Measurements from ENCODE around the gene SETDB1. TPM values are rescaled to one million over a fixed set of nuclear protein-coding genes. Genes with fewer than 3 reads are reported as not detected.
A peak's percentile ranks its signal among the peaks of the same experiment; 100 is the strongest.

SETDB1 gene
- total and polyA plus RNA-seq, 2 of the 13 experiments (the other 11 are each of a cell fraction or from before 2014, with no cell fraction given), result 33.1 to 34.6 TPM

GRCh38 chr1:150981805-150982712 is 55.9 kb downstream of the SETDB1 start, which contains the start of gene ANXA9 (continued):
- TF ChIP-seq, protein P1, sequence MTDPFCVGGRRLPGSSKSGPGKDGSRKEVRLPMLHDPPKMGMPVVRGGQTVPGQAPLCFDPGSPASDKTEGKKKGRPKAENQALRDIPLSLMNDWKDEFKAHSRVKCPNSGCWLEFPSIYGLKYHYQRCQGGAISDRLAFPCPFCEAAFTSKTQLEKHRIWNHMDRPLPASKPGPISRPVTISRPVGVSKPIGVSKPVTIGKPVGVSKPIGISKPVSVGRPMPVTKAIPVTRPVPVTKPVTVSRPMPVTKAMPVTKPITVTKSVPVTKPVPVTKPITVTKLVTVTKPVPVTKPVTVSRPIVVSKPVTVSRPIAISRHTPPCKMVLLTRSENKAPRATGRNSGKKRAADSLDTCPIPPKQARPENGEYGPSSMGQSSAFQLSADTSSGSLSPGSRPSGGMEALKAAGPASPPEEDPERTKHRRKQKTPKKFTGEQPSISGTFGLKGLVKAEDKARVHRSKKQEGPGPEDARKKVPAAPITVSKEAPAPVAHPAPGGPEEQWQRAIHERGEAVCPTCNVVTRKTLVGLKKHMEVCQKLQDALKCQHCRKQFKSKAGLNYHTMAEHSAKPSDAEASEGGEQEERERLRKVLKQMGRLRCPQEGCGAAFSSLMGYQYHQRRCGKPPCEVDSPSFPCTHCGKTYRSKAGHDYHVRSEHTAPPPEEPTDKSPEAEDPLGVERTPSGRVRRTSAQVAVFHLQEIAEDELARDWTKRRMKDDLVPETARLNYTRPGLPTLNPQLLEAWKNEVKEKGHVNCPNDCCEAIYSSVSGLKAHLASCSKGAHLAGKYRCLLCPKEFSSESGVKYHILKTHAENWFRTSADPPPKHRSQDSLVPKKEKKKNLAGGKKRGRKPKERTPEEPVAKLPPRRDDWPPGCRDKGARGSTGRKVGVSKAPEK (CRISPR knock-in tag; IDR thresholded peaks at IDR 0.05; ENCODE audit: borderline replicate concordance), result 0 out of 2 replicates have a peak, but pooled peaks have one; percentile 48
- TF ChIP-seq ZNF432 (CRISPR knock-in tag; IDR thresholded peaks at IDR 0.05; ENCODE audit: borderline replicate concordance) (no peak), ZBTB3 (CRISPR knock-in tag; IDR thresholded peaks at IDR 0.05; ENCODE audit: borderline replicate concordance, low read depth) (no peak), NR1H2 (CRISPR knock-in tag; IDR thresholded peaks at IDR 0.05; ENCODE audit: borderline replicate concordance, low read depth) (no peak), MZF1 (CRISPR knock-in tag; IDR thresholded peaks at IDR 0.05; ENCODE audit: borderline replicate concordance) (no peak), SRF (IDR thresholded peaks at IDR 0.05; ENCODE audit: low read depth, low read length) (no peak), DPF2 (CRISPR knock-in tag; IDR thresholded peaks at IDR 0.05; ENCODE audit: borderline replicate concordance, low read depth) (0 out of 2 replicates have a peak, but pooled peaks have one; percentile 9), ZNF788 (CRISPR knock-in tag; IDR thresholded peaks at IDR 0.05; ENCODE audit: borderline replicate concordance) (peak; percentile 65; the same call in 1 of the 2 replicates), ZNF570 (CRISPR knock-in tag; IDR thresholded peaks at IDR 0.05; ENCODE audit: borderline replicate concordance) (no peak), GABPB1 (CRISPR knock-in tag; IDR thresholded peaks at IDR 0.05) (peak; percentile 48), ZFP62 (CRISPR knock-in tag; IDR thresholded peaks at IDR 0.05) (no peak), PTBP1 (IDR thresholded peaks at IDR 0.05; ENCODE audit: low read depth, low read length, poor library complexity, severe bottlenecking) (peak; percentile 75), PHF8 (CRISPR knock-in tag; IDR thresholded peaks at IDR 0.05) (peak; percentile 37; the same call in 1 of the 2 replicates), MEIS2 (CRISPR knock-in tag; IDR thresholded peaks at IDR 0.05) (no peak), KLF12 (CRISPR knock-in tag; IDR thresholded peaks at IDR 0.05; ENCODE audit: borderline replicate concordance) (0 out of 2 replicates have a peak, but pooled peaks have one; percentile 27), ZC3H13 (CRISPR knock-in tag; IDR thresholded peaks at IDR 0.05) (no peak), MATR3 (CRISPR knock-in tag; IDR thresholded peaks at IDR 0.05) (no peak), NKX3-1 (CRISPR knock-in tag; IDR thresholded peaks at IDR 0.05) (no peak), ZNF337 (CRISPR knock-in tag; IDR thresholded peaks at IDR 0.05; ENCODE audit: borderline replicate concordance, low read depth) (0 out of 2 replicates have a peak, but pooled peaks have one; percentile 6), SP2 (CRISPR knock-in tag; IDR thresholded peaks at IDR 0.05) (no peak), NFE2 (CRISPR knock-in tag; IDR thresholded peaks at IDR 0.05) (no peak), NONO (IDR thresholded peaks at IDR 0.05) (no peak), NONO (CRISPR knock-in tag; conservative IDR thresholded peaks at IDR 0.05) (no peak), ZNF441 (CRISPR knock-in tag; IDR thresholded peaks at IDR 0.05; ENCODE audit: borderline replicate concordance) (peak; percentile 48; the same call in 1 of the 2 replicates), ZNF101 (CRISPR knock-in tag; IDR thresholded peaks at IDR 0.05; ENCODE audit: borderline replicate concordance, low read depth) (no peak)
- TF ChIP-seq, protein P2, sequence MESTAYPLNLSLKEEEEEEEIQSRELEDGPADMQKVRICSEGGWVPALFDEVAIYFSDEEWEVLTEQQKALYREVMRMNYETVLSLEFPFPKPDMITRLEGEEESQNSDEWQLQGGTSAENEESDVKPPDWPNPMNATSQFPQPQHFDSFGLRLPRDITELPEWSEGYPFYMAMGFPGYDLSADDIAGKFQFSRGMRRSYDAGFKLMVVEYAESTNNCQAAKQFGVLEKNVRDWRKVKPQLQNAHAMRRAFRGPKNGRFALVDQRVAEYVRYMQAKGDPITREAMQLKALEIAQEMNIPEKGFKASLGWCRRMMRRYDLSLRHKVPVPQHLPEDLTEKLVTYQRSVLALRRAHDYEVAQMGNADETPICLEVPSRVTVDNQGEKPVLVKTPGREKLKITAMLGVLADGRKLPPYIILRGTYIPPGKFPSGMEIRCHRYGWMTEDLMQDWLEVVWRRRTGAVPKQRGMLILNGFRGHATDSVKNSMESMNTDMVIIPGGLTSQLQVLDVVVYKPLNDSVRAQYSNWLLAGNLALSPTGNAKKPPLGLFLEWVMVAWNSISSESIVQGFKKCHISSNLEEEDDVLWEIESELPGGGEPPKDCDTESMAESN (CRISPR knock-in tag; conservative IDR thresholded peaks at IDR 0.05), result peak; percentile 71; the same call in 1 of the 2 replicates
